ENCODE data around the gene LMAN2L.

Gene LMAN2L

GRCh38 chr2:96703021-96703751 is 36.7 kb downstream of the LMAN2L start:
- no peak for DNase-seq (ENCODE audit: low read depth in 3 of 3)

- DNase-seq (ENCODE audit: low read depth in 3 of 3): no peak
Measured at GRCh38 chr2:96702098-96702785, 37.6 kb downstream of the LMAN2L start.

GRCh38 chr2:96701636-96702035 is 38.2 kb downstream of the LMAN2L start:
- no peak for DNase-seq (ENCODE audit: low read depth in 3 of 3)

GRCh38 chr2:96700086-96700485 is 39.8 kb downstream of the LMAN2L start:
- no peak for DNase-seq (ENCODE audit: low read depth in 3 of 3)

GRCh38 chr2:96699621-96700020 is 40.2 kb downstream of the LMAN2L start:
- no peak for DNase-seq (ENCODE audit: low read depth in 3 of 3)

- DNase-seq (ENCODE audit: low read depth in 3 of 3): no peak
Measured at GRCh38 chr2:96699021-96699420, 40.8 kb downstream of the LMAN2L start.

- DNase-seq (ENCODE audit: low read depth in 3 of 3): no peak
Measured at GRCh38 chr2:96698221-96698861, 41.5 kb downstream of the LMAN2L start.

- no peak for DNase-seq (ENCODE audit: low read depth in 3 of 3)
Measured at GRCh38 chr2:96697476-96697875, 42.4 kb downstream of the LMAN2L start.

GRCh38 chr2:96695602-96696001 is 44.3 kb downstream of the LMAN2L start:
- DNase-seq (ENCODE audit: low read depth in 3 of 3): no peak

- no peak for DNase-seq (ENCODE audit: low read depth in 3 of 3)
Measured at GRCh38 chr2:96694816-96695455, 44.9 kb downstream of the LMAN2L start.

GRCh38 chr2:96694279-96694678 is 45.6 kb downstream of the LMAN2L start:
- DNase-seq (ENCODE audit: low read depth in 3 of 3): no peak

- DNase-seq (ENCODE audit: low read depth in 3 of 3): no peak
Measured at GRCh38 chr2:96693286-96694200, 46.3 kb downstream of the LMAN2L start.

- no peak for DNase-seq (ENCODE audit: low read depth in 3 of 3)
Measured at GRCh38 chr2:96692094-96692971, 47.5 kb downstream of the LMAN2L start.

GRCh38 chr2:96691022-96691612 is 48.7 kb downstream of the LMAN2L start:
- DNase-seq (ENCODE audit: low read depth in 3 of 3): no peak

- no peak for DNase-seq (ENCODE audit: low read depth in 3 of 3)
Measured at GRCh38 chr2:96690306-96691021, 49.4 kb downstream of the LMAN2L start.

- DNase-seq (ENCODE audit: low read depth in 3 of 3): no peak
Measured at GRCh38 chr2:96689431-96689991, 50.4 kb downstream of the LMAN2L start.

- no peak for DNase-seq (ENCODE audit: low read depth in 3 of 3)
Measured at GRCh38 chr2:96688649-96689430, 51.0 kb downstream of the LMAN2L start.

Measured in stimulated activated CD4-positive, alpha-beta T cell treated with anti-CD3 and anti-CD28 coated beads, TNF-alpha, amount 100 ng/mL, for 48 hours (primary cell).